ENCODE results near the gene TRRAP. TPM values are rescaled to one million over a fixed set of nuclear protein-coding genes. Genes with fewer than 3 reads are reported as not detected.

TRRAP gene
- total and polyA plus RNA-seq, 2 of the 4 experiments (the other 2 are of a cell fraction), result 12.5 to 18.1 TPM

DNA sequence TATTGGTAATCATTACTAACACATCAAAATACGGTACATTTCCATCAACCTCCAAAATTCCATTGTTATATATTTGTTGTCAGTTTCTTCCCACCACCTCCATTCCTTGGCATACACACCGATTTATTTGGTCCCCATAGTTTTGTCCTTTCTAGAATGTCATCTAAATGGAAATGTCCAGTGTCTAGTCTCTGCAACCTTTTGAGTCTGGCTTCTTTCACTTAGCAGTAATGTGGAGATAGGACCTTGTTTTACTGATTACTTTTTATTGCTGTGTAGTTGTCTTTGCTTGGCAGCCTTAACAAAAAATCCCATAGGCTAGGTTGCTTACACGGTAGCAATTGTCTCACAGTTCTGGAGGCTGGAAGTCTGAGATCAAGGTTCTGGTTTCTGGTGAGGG, 22.5 kb downstream of the TRRAP start:
- BruUV-seq (replicated peaks), result no TSS peak
- Histone ChIP-seq H3K9me1 (ENCODE audit: insufficient read depth, low read length) (no peaks in the 10 kb centered on the region), H2BK5ac (ENCODE audit: low read depth, low read length, poor library complexity, severe bottlenecking) (no peak overlapping the region), H4K20me1 (ENCODE audit: insufficient read depth, low read length) (no peaks in the 10 kb centered on the region), H2AK9ac (replicated peaks; ENCODE audit: low read depth, low read length, poor library complexity) (no peak overlapping the region), H3K4me1 (ENCODE audit: control insufficient read depth, insufficient read depth, low read length) (no peaks in the 10 kb centered on the region), H2BK20ac (ENCODE audit: low read depth, low read length) (no peak overlapping the region), H2BK15ac (ENCODE audit: low read depth, low read length) (no peak overlapping the region), H2AFZ (replicated peaks; ENCODE audit: low read length, poor library complexity) (no peak overlapping the region), H3K56ac (ENCODE audit: extremely low read depth, insufficient read depth, low read length) (no peak overlapping the region), H3K4me3 (ENCODE audit: insufficient read depth, low read depth, low read length) (no peak overlapping the region), H3K27ac (ENCODE audit: insufficient read depth, low read length) (no peak overlapping the region), H4K8ac (ENCODE audit: low read depth in 2 of 2, low read length in 2 of 2) (no peak overlapping the region), H3K9ac (ENCODE audit: low read depth, low read length) (no peak overlapping the region), H3K14ac (replicated peaks; ENCODE audit: low read depth, low read length) (no peak overlapping the region), H4K5ac (ENCODE audit: low read depth, low read length) (no peak overlapping the region), H2BK120ac (ENCODE audit: low read depth, low read length) (no peak overlapping the region), H3K4ac (ENCODE audit: low read depth, low read length) (no peak overlapping the region), H3K36me3 (ENCODE audit: control insufficient read depth, insufficient read depth, low read length) (peaks cover 66% of the 10 kb centered on the region), H4K91ac (ENCODE audit: insufficient read depth, low read depth, low read length) (no peak overlapping the region), H2AK5ac (ENCODE audit: low read depth, low read length) (no peak overlapping the region), H3K9me3 (ENCODE audit: control insufficient read depth, insufficient read depth, low read length) (no peaks in the 10 kb centered on the region), H3K18ac (ENCODE audit: low read depth, low read length) (no peak overlapping the region), H3K4me2 (ENCODE audit: low read depth, low read length) (no peak overlapping the region), H3K79me1 (ENCODE audit: low read depth in 1 of 2, low read length in 2 of 2) (peaks cover 0 to 11% of the 10 kb centered on the region in 2 experiments; a peak in 1 of 4 replicates), H3K27me3 (ENCODE audit: control insufficient read depth, insufficient read depth, low read length) (no peaks in the 10 kb centered on the region), H3K23ac (ENCODE audit: low read depth, low read length) (no peak overlapping the region)
- ChIA-PET POLR2A (ENCODE audit: unreplicated experiment) (no interaction called here), CTCF (no interaction called here)
- no peak for TF ChIP-seq FOS (IDR thresholded peaks at IDR 0.05; ENCODE audit: low read depth, low read length)
- no peak for TF ChIP-seq RFX5 (IDR thresholded peaks at IDR 0.05; ENCODE audit: low read depth, low read length)
- no peak for TF ChIP-seq RAD21 (IDR thresholded peaks at IDR 0.05; ENCODE audit: low read length)
- TF ChIP-seq CEBPB (IDR thresholded peaks at IDR 0.05; ENCODE audit: low read depth, low read length), result no peak
- no peak for TF ChIP-seq MXI1 (IDR thresholded peaks at IDR 0.05; ENCODE audit: borderline replicate concordance, low read depth, low read length)
- TF ChIP-seq POLR2A (IDR thresholded peaks at IDR 0.05; ENCODE audit: low read depth, low read length), result no peak
- TF ChIP-seq BHLHE40 (IDR thresholded peaks at IDR 0.05; ENCODE audit: low read depth, low read length), result no peak
- TF ChIP-seq MAZ (IDR thresholded peaks at IDR 0.05; ENCODE audit: borderline replicate concordance, low read depth, low read length), result no peak
- TF ChIP-seq, protein P1, sequence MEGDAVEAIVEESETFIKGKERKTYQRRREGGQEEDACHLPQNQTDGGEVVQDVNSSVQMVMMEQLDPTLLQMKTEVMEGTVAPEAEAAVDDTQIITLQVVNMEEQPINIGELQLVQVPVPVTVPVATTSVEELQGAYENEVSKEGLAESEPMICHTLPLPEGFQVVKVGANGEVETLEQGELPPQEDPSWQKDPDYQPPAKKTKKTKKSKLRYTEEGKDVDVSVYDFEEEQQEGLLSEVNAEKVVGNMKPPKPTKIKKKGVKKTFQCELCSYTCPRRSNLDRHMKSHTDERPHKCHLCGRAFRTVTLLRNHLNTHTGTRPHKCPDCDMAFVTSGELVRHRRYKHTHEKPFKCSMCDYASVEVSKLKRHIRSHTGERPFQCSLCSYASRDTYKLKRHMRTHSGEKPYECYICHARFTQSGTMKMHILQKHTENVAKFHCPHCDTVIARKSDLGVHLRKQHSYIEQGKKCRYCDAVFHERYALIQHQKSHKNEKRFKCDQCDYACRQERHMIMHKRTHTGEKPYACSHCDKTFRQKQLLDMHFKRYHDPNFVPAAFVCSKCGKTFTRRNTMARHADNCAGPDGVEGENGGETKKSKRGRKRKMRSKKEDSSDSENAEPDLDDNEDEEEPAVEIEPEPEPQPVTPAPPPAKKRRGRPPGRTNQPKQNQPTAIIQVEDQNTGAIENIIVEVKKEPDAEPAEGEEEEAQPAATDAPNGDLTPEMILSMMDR (conservative IDR thresholded peaks at IDR 0.05; ENCODE audit: low read depth, low read length), result no peak
- TF ChIP-seq RCOR1 (IDR thresholded peaks at IDR 0.05; ENCODE audit: insufficient replicate concordance, low read length), result no peak
- no peak for TF ChIP-seq MAFK (IDR thresholded peaks at IDR 0.05; ENCODE audit: low read depth, low read length)
- TF ChIP-seq NFE2L2 (IDR thresholded peaks at IDR 0.05; ENCODE audit: low read depth, low read length), result no peak
- TF ChIP-seq, protein P2, sequence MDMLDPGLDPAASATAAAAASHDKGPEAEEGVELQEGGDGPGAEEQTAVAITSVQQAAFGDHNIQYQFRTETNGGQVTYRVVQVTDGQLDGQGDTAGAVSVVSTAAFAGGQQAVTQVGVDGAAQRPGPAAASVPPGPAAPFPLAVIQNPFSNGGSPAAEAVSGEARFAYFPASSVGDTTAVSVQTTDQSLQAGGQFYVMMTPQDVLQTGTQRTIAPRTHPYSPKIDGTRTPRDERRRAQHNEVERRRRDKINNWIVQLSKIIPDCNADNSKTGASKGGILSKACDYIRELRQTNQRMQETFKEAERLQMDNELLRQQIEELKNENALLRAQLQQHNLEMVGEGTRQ (IDR thresholded peaks at IDR 0.05; ENCODE audit: low read depth, low read length), result no peak
- no peak for TF ChIP-seq SMC3 (IDR thresholded peaks at IDR 0.05; ENCODE audit: low read depth, low read length)
- TF ChIP-seq, protein P3, sequence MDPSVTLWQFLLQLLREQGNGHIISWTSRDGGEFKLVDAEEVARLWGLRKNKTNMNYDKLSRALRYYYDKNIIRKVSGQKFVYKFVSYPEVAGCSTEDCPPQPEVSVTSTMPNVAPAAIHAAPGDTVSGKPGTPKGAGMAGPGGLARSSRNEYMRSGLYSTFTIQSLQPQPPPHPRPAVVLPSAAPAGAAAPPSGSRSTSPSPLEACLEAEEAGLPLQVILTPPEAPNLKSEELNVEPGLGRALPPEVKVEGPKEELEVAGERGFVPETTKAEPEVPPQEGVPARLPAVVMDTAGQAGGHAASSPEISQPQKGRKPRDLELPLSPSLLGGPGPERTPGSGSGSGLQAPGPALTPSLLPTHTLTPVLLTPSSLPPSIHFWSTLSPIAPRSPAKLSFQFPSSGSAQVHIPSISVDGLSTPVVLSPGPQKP (IDR thresholded peaks at IDR 0.05; ENCODE audit: borderline replicate concordance, low read depth, low read length), result no peak
- TF ChIP-seq CHD1 (IDR thresholded peaks at IDR 0.05; ENCODE audit: low read depth, low read length), result no peak
- no CpG with 5 or more reads among the region's 3 CpGs for WGBS, 2 experiments (ENCODE audit: extremely low coverage in 2 of 2, insufficient read length in 1 of 2)
- ATAC-seq (ENCODE audit: low read depth) (no peak), DNase-seq (no peak)
- dilution Hi-C loops (cut with HindIII; ENCODE audit: low sequenced_read_pairs, unreplicated experiment) (no loop called here), in situ Hi-C loops (cut with MboI; ENCODE audit: low sequenced_read_pairs) (no loop called here), intact Hi-C loops (cut with micrococcal nuclease) (no loop called here)
